Measurements from ENCODE around the gene CTNNBL1.
A peak's percentile ranks its signal among the peaks of the same experiment; 100 is the strongest.
"Not testable (repeated sequence)": the region's sequence is repeated elsewhere in the genome, so short reads cannot be mapped to it uniquely, and the experiment has no call there.

The CTNNBL1 gene

DNA sequence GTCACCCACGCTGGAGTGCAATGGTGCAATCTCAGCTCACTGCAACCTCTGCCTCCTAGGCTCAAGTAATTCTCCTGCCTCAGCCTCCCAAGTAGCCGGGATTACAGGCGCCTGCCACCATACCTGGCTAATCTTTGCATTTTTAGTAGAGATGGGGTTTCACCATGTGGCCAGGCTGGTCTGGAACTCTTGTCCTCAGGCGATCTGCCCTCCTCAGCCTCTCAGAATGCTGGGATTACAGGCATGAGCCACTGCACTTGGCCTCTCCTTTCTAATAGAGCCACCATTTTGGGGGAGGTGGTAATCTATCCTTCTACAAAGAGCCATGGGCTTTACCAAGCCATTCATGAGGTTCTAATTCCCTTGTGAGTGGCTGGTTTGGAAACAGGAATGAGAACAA, 14.1 kb upstream of the CTNNBL1 start:
- DNase-seq: not testable (repeated sequence)

DNA sequence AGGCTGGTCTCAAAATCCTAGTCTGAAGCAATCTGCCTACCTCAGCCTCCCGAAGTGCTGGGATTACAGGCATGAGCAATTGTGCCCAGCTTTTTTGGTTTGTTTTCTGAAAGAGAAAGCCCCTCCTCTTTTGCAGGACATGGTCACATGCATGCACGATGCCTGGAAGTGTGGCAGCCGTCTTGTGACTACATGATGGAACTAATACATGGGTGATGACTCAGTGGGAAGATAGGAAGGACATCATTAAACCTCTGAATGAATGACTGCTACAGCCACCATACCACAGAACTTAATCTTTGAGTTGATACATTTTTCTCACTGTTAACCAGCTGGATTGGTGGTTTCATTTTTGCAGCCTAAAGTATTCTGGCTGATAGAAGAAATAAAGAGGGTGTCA, 13.4 kb upstream of the CTNNBL1 start:
- DNase-seq: no peak

DNA sequence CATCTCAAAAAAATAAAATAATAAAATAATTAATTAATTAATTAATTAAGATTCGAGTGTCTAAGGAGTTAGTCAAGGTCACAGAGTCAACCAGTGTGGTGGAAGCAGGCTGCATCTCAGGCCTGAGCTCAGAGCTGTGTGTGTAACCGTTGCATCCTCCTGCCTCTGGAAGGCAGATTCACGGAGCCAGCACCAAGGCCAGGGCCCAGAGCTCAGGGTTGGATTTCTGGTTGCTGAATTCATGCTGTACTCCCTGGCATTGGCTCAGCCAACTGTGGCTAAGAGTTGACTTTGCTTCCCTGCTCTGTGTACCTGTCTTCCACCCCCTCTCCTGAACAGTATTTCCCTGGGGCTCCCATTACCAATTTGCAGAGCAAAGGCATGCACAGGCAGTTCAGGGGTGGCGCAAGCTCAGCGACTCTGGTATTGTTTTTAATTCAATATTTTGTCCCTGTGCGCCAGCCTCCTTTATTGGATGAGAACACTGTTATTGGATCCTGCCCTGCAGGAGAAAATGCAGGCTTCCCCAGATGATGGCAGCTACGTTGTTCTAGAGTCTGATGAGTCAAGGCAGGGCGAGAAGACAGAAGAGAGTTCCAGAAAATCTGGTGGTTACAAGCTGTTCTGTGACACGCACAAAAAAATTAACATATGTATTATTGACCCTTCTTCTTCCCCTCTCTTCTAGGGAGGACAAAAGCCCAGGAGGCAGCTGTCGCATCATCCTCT, 12.3 kb upstream of the CTNNBL1 start:
- DNase-seq: no peak

DNA sequence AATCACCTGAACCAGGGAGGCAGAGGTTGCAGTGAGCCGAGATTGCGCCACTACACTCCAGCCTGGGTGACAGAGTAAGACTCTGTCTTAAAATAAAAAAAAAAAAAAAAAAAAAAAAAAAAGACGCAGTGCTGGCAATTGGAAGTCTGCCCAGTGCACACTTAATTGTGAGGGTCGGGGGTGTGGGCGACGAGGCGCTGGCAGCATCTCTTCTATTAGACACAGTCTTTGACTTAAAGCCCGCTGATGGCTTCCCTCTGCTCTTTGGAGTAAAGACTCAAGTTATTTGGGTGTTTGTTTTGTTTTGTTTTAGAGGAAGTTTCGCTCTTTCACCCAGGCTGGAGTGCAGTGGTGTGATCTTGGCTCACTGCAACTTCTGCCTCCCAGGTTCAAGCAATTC, 10.7 kb upstream of the CTNNBL1 start:
- not testable (repeated sequence) for DNase-seq

DNA sequence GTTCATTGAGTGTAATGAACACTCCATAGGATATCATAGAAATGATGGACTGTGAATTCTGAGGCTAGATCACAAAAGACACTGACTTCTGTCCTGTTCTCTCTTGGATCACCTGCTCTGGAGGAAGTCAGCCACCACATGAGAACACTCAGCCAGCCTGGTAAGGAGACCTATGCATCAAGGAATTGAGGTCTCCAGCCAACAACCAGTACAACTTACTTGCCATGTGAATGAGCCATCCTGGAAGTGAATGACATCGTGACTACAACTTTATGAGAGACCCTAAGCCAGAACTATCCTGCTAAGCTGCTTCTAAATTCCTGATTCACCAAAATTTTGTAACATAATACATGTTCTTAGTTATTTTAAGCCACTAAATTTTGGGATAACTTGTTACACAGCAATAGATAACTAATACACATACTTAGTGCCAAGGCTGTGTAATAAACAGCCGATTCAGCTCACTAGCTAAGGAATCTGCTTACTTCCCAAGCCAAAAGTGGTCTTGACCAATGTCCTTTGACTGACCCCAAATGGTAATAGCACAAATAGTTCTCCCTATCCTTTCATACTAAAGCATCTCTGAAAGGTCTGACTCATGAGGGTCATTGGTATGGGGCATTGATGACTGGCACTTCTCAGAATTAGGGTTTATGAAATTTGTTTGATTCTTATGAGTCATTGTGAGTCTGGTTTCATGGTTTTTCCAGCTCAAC, 6.9 kb upstream of the CTNNBL1 start:
- DNase-seq: peak; percentile 62

DNA sequence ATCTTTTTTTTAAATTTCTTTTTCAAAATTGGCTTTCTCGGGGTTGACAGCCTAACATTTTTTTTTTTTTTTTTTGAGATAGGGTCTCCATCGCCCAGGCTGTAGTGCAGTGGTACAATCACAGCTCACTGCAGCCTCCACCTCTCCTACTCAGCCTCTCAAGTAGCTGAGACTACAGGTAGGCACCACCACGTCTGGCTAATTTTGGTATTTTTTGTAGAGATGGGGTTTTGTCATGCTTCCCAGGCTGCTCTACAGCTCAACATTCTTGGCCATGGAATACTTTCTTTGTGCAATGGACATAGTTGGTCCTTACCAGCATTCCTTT, 6.4 kb upstream of the CTNNBL1 start:
- no peak for DNase-seq

DNA sequence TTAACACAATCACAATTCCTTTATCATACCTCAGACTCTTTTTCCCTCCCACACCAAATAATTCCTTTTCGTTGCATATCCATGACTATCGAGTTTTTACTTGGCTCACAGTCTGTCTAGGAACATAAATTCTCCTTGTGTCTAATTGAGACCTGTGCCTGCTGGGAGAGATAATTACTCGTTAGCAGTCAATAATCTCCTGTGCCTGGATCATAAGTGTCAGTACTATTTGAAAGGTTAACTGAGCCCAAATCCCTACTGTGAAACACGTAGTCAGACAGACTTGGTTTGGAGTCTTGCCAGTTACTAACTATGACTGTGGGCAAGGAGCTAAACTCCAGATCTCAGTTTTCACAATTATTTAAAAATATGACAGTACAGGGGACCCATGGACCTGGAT, 5.7 kb upstream of the CTNNBL1 start:
- DNase-seq: no peak

DNA sequence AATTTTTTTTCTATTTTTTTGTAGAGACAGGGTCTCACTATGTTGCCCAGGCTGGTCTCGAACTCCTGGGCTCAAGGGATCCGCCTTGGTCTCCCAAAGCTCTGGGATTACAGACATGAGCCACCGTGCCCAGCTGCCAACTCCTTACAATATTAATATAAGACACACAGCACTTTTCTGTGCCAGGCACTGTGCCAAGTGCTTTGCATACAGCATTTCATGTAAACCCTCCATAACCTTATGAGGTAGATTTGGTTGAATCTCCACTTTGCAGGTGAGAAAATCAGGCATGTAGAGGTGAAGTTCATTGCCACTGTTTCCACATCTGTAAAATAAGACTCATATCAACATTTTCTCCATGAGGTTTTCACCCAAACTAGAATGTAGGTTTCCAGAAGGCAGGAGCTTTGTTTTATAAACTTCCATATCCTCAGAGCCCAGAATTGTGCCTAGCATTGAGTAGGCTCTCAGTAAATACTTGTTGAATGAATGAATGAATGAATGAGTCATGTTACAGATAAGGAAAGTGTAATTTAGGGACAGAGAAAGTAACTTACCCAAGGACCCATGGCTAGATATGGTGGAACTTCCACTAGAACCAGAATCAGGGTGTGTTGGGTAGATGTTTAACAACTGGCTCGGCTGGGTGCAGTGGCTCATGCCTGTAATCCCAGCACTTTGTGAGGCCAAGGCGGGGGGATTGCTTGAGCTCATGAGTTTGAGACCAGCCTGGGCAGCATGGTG, 3.0 kb upstream of the CTNNBL1 start:
- no peak for DNase-seq

DNA sequence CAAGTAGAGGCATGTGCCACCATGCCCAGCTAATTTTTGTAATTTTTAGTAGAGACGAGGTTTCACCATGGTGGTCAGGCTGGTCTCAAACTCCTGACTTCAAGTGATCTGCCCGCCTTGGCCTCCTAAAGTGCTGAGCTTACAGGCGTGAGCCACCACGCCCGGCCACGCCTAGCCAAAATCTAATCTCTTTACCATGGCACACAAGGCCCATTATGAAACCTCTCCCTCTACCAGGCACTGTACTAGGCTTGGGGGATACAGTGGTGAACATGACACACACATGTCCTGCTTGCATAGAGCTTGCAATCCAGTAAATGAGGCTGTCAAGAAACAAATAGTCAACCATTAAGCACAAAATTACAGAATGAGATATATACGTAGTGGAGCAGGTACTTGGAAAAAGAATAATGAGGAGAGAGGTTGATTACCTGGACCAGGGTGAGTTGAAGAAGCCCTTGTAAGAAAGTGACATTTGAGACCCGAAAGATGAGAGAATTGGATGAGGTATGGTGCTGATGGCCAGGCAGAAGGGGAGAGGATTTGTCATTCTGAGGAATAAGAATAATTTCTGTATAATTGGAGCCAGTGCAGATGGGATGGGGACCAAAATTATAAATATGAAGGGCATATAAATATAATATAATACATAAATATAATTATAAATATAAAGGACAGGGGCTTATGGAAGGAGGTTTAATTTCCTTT, 1.2 kb upstream of the CTNNBL1 start:
- DNase-seq: no peak

DNA sequence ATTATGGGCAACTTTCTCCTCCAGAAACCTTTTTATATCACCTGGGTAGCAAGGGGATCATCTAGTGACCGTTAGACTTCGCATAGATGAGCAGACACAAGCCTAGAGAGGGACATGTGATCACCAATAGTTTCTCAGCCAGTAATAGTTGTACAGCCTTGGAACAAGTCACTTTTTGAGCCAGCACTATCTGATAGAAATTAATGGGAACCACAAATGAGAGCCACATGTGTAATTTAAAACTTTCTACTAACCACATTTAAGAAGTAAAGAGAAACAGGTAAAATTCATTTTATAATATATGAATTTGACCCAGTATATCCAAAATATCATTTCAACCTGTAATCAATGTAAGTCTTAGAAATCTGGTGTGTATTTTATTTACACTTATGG, 592 bp upstream of the CTNNBL1 start:
- no peak for DNase-seq

DNA sequence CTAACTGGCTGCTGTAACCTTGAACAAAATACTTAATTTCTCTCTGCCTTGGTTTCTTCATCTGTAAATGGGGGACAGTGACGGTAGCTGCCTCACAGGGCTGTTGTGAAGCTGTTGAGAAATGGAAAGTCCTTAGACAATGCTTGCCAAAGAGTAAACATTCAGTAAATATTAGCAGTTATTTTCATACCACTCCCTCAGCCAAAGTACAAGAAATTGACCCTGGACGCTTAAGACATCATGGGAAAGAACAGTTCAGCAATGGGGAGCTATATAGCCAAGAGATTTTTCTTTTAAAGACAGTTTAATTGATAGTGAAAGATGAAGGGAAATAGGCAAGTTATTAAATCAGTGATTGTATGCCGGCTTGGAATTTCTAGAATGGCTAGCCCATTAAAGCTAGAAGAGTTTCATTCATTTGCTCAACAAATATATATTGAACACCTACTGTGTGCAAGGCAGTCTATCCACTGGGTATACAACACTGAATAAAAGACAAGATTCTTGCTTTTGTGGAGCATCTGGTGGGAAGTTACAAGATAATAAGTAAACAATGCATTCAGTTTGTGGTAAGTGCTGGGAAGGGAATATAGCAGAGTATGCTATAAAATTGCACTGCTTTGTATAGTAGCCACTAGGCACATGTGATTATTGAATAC, 2.0 kb downstream of the CTNNBL1 start:
- DNase-seq: no peak

DNA sequence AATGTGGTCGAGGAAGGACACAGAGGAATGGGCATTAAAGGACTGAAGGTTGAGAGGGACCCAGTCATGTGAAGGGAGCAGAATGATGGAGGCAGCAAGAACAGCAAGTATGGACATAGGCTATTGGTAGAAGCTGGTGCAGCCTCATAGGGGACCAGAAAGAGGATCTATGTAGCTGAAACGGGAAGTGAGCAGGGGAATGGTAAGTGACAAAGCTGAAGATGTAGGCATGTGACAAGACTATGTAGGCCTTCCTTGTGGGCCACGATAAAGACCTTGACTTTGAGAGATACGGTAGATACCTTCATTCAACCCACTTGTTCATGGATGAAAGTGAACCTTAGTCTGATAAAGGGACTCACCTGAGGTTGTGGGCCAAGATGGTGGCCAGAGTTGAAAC, 3.5 kb downstream of the CTNNBL1 start:
- no peak for DNase-seq

DNA sequence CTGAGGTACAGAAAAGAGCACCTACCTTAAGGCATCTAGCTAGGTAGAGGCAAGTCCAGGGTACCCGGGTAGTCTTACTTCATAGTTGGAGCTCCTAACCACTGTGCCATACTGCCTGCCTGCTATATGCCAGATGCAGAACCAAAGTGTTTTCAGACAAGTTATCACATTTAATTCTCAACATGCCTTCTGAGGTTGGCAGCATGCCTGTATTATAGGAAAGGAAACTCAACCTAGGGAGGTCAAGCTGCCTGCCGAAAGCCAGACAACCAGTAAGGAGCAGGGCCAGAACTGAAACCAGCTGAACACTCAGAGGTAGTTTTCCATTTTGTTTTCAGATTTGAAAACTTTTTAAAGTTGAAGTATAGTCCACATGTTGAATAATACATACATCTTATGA, 5.4 kb downstream of the CTNNBL1 start:
- DNase-seq: no peak

DNA sequence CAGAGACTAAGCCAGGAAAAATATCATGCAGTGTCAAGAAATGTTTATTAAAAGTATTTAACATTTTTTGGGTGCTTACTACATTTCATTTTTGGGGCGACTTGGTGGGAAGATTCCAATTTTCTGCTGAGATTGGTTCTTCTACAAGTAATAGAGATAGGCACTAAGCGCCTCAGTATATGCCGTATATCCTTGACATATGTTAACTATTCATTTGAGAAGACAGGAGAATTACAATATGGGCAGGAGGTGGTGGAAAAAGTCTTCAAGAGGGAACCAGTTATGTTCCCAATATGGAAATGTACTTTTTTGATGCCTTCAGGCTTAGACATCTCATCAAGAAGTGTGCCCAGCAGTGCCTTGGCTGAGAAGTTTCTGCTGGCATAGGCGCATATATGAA, 6.5 kb downstream of the CTNNBL1 start:
- DNase-seq: no peak

DNA sequence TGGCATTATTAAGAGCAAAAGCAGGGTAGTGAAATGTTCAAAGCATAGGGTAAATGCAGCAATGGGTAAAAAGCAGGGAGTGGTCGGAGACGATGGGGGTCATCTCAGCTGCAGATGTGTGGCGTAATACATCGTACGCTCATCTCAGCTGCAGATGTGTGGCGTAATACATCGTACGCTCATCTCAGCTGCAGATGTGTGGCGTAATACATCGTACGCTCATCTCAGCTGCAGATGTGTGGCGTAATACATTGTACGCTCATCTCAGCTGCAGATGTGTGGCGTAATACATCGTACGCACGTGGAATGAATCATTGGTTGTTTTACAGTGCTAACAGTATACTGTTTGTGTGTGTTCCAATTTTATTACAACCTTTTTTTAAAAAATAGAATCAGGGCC, 7.8 kb downstream of the CTNNBL1 start:
- DNase-seq: not testable (repeated sequence)

DNA sequence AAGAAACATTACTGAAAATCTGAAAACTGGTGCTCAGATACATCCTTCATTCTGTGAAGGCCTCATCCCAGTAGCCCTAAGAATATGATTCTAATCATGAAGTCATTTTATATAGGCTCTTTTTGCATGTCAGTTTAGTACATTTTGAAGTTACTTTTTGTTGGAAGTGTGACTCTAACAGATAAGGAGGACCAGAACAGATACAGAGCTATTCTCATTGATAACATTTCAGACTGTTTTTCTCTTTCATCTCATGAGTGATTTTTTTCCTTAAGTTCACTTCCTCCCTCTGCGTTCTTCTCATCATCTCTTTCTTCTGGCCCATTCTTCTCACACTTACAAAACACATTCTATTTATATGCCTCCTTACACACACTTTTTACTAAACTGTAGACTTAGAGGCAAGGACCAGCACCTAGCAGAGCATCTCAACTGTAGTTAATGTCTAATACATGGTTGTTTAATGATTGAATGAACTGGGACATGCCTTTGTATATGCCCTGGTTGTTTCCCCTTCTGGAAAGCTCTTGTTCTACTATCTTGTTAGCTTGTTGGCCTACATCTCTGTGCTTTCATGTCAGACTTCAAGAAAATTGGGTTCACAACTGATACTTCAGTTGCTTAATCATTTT, 8.7 kb downstream of the CTNNBL1 start:
- DNase-seq: no peak

DNA sequence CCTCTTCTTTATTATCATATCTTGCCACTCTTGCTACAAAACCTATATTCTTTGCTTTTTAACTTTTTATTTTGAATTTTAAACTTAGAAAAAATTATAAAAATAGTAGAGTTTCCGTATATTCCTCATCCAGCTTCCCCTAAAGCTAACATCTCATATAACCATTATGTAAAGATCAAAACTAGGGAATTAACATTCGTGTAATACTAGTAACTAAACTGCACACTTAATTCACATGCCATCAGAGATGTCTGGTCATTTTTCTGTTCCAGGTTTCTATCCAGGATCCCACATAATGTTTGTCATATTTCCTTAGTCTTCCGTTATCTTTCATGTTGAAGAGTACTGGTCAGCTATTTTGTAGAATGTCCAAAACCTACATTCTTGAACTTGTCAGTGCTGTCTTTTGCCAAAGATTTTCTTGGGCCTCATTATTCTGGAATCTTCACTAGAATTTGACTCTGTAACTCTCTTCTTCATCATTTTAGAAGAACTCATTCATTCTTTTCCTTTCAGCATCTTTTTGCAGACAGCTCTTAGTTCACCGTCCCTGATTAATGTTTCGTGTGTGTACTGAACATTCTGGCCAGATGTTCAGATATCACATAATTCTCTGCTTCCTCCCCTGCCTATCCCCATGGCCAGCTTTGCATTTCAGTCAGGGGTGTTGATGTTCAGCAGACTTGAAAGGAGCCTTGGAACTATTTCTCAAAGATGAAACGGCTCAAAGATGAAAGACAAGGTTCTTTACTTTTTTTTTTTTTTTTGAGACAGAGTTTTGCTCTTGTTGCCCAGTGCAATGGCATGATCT, 9.4 kb downstream of the CTNNBL1 start:
- DNase-seq: no peak

DNA sequence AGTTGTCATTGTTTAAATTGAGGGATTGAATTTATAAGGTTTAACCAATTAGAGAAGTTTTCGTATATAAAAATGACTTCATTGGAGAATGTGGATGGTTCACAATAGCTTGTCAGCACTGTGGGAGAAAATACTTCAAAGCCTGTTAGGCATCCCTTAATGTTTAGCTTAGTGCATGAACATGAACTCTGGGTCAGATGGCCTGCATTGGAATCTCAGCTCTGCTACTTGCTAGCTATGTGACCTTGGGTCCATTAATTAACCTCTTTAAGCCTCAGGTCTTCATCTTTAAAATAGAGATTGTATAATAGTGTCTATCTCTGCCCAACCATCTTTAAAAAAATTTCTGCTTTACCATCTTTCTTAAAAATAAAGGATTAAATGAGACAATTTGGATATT, 11.1 kb downstream of the CTNNBL1 start:
- no peak for DNase-seq

DNA sequence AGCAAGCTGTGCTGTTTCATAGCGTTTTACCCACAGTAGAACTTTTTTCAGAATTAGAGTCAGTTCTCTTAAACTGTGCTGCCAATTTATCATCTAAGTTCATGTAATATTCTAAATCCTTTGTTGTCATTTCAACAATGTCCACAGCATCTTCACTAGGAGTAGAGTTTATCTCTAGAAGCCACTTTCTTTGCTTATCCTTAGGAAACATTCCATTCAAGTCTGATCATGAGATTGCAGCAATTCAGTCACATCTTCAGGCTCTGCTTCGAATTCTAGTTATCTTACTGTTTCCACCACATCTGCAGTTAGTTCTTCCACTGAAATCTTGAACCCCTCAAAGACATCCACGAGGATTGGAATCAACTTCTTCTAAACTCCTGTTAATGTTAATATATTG, 12.5 kb downstream of the CTNNBL1 start:
- DNase-seq: no peak

DNA sequence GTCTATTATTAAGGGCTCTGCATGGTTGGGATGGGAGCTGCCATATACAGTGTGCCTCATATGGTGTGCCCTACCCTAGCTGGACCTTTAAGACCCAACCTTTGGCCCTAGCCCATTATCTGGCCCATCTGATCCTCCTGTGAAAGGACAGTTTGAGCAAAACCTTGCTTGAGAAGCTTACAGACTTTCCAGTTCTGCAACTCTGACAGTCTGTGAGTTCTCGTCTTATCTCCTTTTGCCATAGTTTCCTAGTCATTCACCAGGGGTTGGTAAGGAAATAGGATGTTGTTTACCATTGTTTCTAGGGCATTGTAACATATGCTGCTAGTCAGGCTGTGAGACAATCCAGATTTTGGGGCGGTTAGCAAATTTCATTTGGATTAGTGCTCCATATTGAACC, 17.2 kb downstream of the CTNNBL1 start:
- no peak for DNase-seq
